ENCODE data around the gene CHST8.

GRCh38 chr19:33740811-33741396 lies 119.2 kb downstream of the CHST8 start:
- no peak for TF ChIP-seq POLR2A (IDR thresholded peaks at IDR 0.05)
- no peak for TF ChIP-seq CTCF (IDR thresholded peaks at IDR 0.05)
- TF ChIP-seq EP300 (IDR thresholded peaks at IDR 0.05): no peak
